HCT116 (cell line): ENCODE data around the gene CTSZ. TPM values are rescaled to one million over a fixed set of nuclear protein-coding genes. Genes with fewer than 3 reads are reported as not detected.

Source experiments
- ATAC-seq: fragments of 200-7000 bp; cut with Tn5 transposase; 2 replicates; pipeline ENCODE4 v1.9.1; 2020; ENCODE audit warnings: mild to moderate bottlenecking, moderate library complexity
- BruUV-seq: library from RNA; stranded (reverse); fragments of 400-500 nt; replicated peaks from 2 replicates; lab custom pipeline; 2021; lab: Mats Ljungman, UMichigan
- CTCF ChIA-PET: fragments of 300-600 bp; sonication (Branson Sonifier 250); formaldehyde crosslinking; loops from one replicate; lab custom pipeline; 2021; ENCODE audit warnings: antibody characterized with exemption; lab: Charles Lee
- POLR2A ChIA-PET: fragments of 300-600, 350-600 bp; sonication (Branson Sonifier 250); formaldehyde crosslinking; loops from one replicate; lab custom pipeline; 2021; ENCODE audit warnings: antibody characterized with exemption; lab: Charles Lee
- RAD21 ChIA-PET, 2 experiments: fragments of 300-600 bp; sonication (Branson Sonifier 250); formaldehyde crosslinking; loops; one replicate each; lab custom pipeline; 2023; ENCODE audit warnings: low total read pairs in 2 of 2; ENCODE audit not compliant: uncharacterized antibody in 2 of 2, unreplicated experiment in 2 of 2, low non-redundant PET in 1 of 2; lab: Charles Lee
- DNase-seq: peaks from one replicate; pipeline ENCODE4 v3.0.0-alpha.2; 2010; ENCODE audit warnings: low read depth, low spot score
- H2AFZ ChIP-seq: fragments of 200-600 bp; shearing (Covaris generic), sonication (generic); 2 replicates; pipeline ENCODE4 v1.6.1; 2017; ENCODE audit warnings: low read depth, mixed run types, mixed read lengths, antibody characterized with exemption, low read length; ENCODE audit not compliant: poor library complexity, severe bottlenecking
- H3K27ac ChIP-seq: 2 replicates; pipeline ENCODE4 v1.5.1; 2012; ENCODE audit warnings: low read depth, low read length
- H3K27me3 ChIP-seq: fragments of 200-600 bp; sonication (generic); 2 replicates; pipeline ENCODE4 v1.6.1; 2016; ENCODE audit warnings: mixed run types, low read length, mixed read lengths; ENCODE audit not compliant: insufficient read depth
- H3K36me3 ChIP-seq, 2 experiments: fragments of 200-500 bp in 1 of 2; fragments of 200-600 bp in 1 of 2; sonication (Bioruptor generic) in 1 of 2; sonication (generic) in 1 of 2; 2 replicates each; pipeline versions ENCODE4 v1.5.1 to v1.6.1; 2014 to 2016; ENCODE audit warnings: low read length in 2 of 2, inconsistent platforms in 1 of 2, mixed read lengths in 1 of 2, mixed run types in 1 of 2; ENCODE audit not compliant: insufficient read depth in 2 of 2, control insufficient read depth in 1 of 2
- H3K4me1 ChIP-seq, 2 experiments: fragments of 200-600 bp in 1 of 2; sonication (generic) in 1 of 2; 2 replicates each; pipeline versions ENCODE4 v1.5.1 to v1.6.1; 2012 to 2017; ENCODE audit warnings: low read length in 2 of 2, inconsistent platforms in 1 of 2, mild to moderate bottlenecking in 1 of 2, mixed read lengths in 1 of 2, mixed run types in 1 of 2, moderate library complexity in 1 of 2; ENCODE audit not compliant: insufficient read depth in 2 of 2, control insufficient read depth in 1 of 2
- H3K4me2 ChIP-seq: fragments of 200-600 bp; sonication (generic); 2 replicates; pipeline ENCODE4 v1.6.1; 2017; ENCODE audit warnings: mixed run types, low read length, mixed read lengths
- H3K4me3 ChIP-seq, 2 experiments: fragments of 200-600 bp in 1 of 2; sonication (generic) in 1 of 2; replicated peaks in 1 of 2; 2 replicates each; pipeline ENCODE4 v1.5.1; 2011 to 2016; ENCODE audit warnings: low read length in 2 of 2, control low read depth in 1 of 2, low read depth in 1 of 2, mild to moderate bottlenecking in 1 of 2, mixed read lengths in 1 of 2, mixed run types in 1 of 2
- H3K79me2 ChIP-seq: fragments of 200-600 bp; sonication (generic); 2 replicates; pipeline ENCODE4 v1.6.1; 2017; ENCODE audit warnings: mild to moderate bottlenecking, mixed run types, low read length, moderate library complexity, mixed read lengths; ENCODE audit not compliant: insufficient read depth
- H3K9ac ChIP-seq: fragments of 200-600 bp; sonication (generic); 2 replicates; pipeline ENCODE4 v1.6.1; 2016; ENCODE audit warnings: low read length, mixed read lengths
- H3K9me2 ChIP-seq: fragments of 200-600 bp; sonication (generic), shearing (Covaris generic); 2 replicates; pipeline ENCODE4 v1.6.1; 2017; ENCODE audit warnings: mixed run types, mild to moderate bottlenecking, moderate library complexity; ENCODE audit not compliant: insufficient read depth
- H3K9me3 ChIP-seq, 2 experiments: fragments of 200-500 bp in 1 of 2; fragments of 200-600 bp in 1 of 2; sonication (Bioruptor generic) in 1 of 2; sonication (generic) in 1 of 2; 2 replicates each; pipeline ENCODE4 v1.6.1; 2014 to 2017; ENCODE audit warnings: low read length in 2 of 2, mixed read lengths in 2 of 2, inconsistent platforms in 1 of 2, low read depth in 1 of 2, mild to moderate bottlenecking in 1 of 2, mixed run types in 1 of 2, moderate library complexity in 1 of 2; ENCODE audit not compliant: control insufficient read depth in 1 of 2, insufficient read depth in 1 of 2
- H4K20me1 ChIP-seq: fragments of 200-600 bp; sonication (generic), shearing (Covaris generic); 2 replicates; pipeline ENCODE4 v1.6.1; 2017; ENCODE audit warnings: mixed run types, mild to moderate bottlenecking, moderate library complexity; ENCODE audit not compliant: insufficient read depth
- ATF3 ChIP-seq: IDR thresholded peaks from 2 replicates; pipeline ENCODE4 v1.6.1; 2012
- CEBPB ChIP-seq: IDR thresholded peaks from 2 replicates; pipeline ENCODE4 v1.6.1; 2012; ENCODE audit warnings: low read depth
- CTCF ChIP-seq, 3 experiments: fragments of 200-600 bp in 1 of 3; sonication (generic) in 1 of 3; IDR thresholded peaks in 2 of 3; conservative IDR thresholded peaks in 1 of 3; 2 replicates each; pipeline ENCODE4 v1.5.1; 2012 to 2017; ENCODE audit warnings: low read depth in 2 of 3, low read length in 2 of 3, antibody characterized with exemption in 1 of 3, borderline replicate concordance in 1 of 3, control low read depth in 1 of 3, mild to moderate bottlenecking in 1 of 3, mixed read lengths in 1 of 3, mixed run types in 1 of 3, moderate library complexity in 1 of 3; ENCODE audit not compliant: insufficient read depth in 1 of 3
- EGR1 ChIP-seq: IDR thresholded peaks from 2 replicates; pipeline ENCODE4 v1.6.1; 2012; ENCODE audit warnings: low read depth
- ELF1 ChIP-seq: IDR thresholded peaks from 2 replicates; pipeline ENCODE4 v1.6.1; 2012; ENCODE audit warnings: low read depth, borderline replicate concordance
- JUND ChIP-seq: IDR thresholded peaks from 2 replicates; pipeline ENCODE4 v1.6.1; 2012
- POLR2A ChIP-seq: IDR thresholded peaks from 2 replicates; pipeline ENCODE4 v1.7.0; 2011; ENCODE audit warnings: borderline replicate concordance; ENCODE audit not compliant: insufficient read depth, insufficient read length; ENCODE audit errors: extremely low read depth
- RAD21 ChIP-seq: IDR thresholded peaks from 2 replicates; pipeline ENCODE4 v1.6.1; 2012; ENCODE audit warnings: low read depth, mild to moderate bottlenecking
- REST ChIP-seq: IDR thresholded peaks from 2 replicates; pipeline ENCODE4 v1.6.1; 2012; ENCODE audit warnings: low read depth
- SIN3A ChIP-seq: IDR thresholded peaks from 2 replicates; pipeline ENCODE4 v1.6.1; 2012; ENCODE audit warnings: low read depth
- YY1 ChIP-seq: IDR thresholded peaks from 2 replicates; pipeline ENCODE4 v1.6.1; 2011; ENCODE audit warnings: low read length, low read depth, moderate library complexity, mild to moderate bottlenecking; ENCODE audit not compliant: insufficient replicate concordance; ENCODE audit errors: extremely low read depth
- ZBTB33 ChIP-seq: IDR thresholded peaks from 2 replicates; pipeline ENCODE4 v1.6.1; 2011; ENCODE audit warnings: mild to moderate bottlenecking, low read length, moderate library complexity; ENCODE audit not compliant: insufficient replicate concordance; ENCODE audit errors: extremely low read depth
- ZFX ChIP-seq: fragments of 450-650 bp; IDR thresholded peaks from 2 replicates; pipeline ENCODE4 v1.6.1; 2017
- ZNF274 ChIP-seq: fragments of 200-500 bp; sonication (Bioruptor generic); IDR thresholded peaks from 2 replicates; pipeline ENCODE4 v1.6.1; 2014; ENCODE audit warnings: mild to moderate bottlenecking, low read depth, low read length, inconsistent platforms
- intact Hi-C: fragments of 100-400 bp; cut with micrococcal nuclease; formaldehyde crosslinking; loops from 2 replicates; pipeline ENCODE4 v1.10.0; 2022
- total RNA-seq: library from RNA; stranded (reverse); gene quantifications from one replicate; pipeline ENCODE4 v1.2.1, GENCODE V29; 2021; ENCODE audit not compliant: unreplicated experiment

Gene CTSZ
- total RNA-seq, 1 experiment from 2014 or later: 100 TPM

GRCh38 chr20:58988565-58988882, 18.5 kb downstream of the CTSZ start:
- H2AFZ ChIP-seq: no peak overlapping the region
- intact Hi-C loops: loop anchor here (10.0 kb wide), 1 partner anchor 84 kb away; no protein-coding TSS in a partner anchor
- no peak for TF ChIP-seq CTCF (IDR thresholded peaks at IDR 0.05 in 2 of 3, conservative IDR thresholded peaks at IDR 0.05 in 1 of 3; ENCODE audit: borderline replicate concordance in 1 of 3, insufficient read depth in 1 of 3, low read depth in 2 of 3, low read length in 2 of 3)
- no peak for TF ChIP-seq CEBPB
- no peak for TF ChIP-seq ZBTB33
- no peak for TF ChIP-seq POLR2A
- no peak for TF ChIP-seq RAD21
- TF ChIP-seq JUND: no peak
- TF ChIP-seq ATF3: no peak
- TF ChIP-seq YY1: no peak
- TF ChIP-seq SIN3A: no peak
- no peak for TF ChIP-seq REST
- TF ChIP-seq ZFX: no peak
- no peak for TF ChIP-seq EGR1
- no peak for TF ChIP-seq ZNF274
- TF ChIP-seq ELF1: no peak
- H3K36me3 ChIP-seq: peaks cover 59 to 71% of the 10 kb centered on the region in 2 experiments
- ATAC-seq: no peak
- no peak overlapping the region for H3K4me3 ChIP-seq
- DNase-seq: no peak
- no peak overlapping the region for H3K27ac ChIP-seq
- H3K4me1 ChIP-seq: no peaks in the 10 kb centered on the region
- no peak overlapping the region for H3K4me2 ChIP-seq
- ChIA-PET RAD21 (no interaction called here), POLR2A (no interaction called here), CTCF (no interaction called here)
- H3K27me3 ChIP-seq: no peaks in the 10 kb centered on the region
- no peaks in the 10 kb centered on the region for H3K9me3 ChIP-seq
- no peak overlapping the region for H3K9ac ChIP-seq
- peaks cover 60% of the 10 kb centered on the region for H3K79me2 ChIP-seq
- H4K20me1 ChIP-seq: no peaks in the 10 kb centered on the region
- H3K9me2 ChIP-seq: no peaks in the 10 kb centered on the region
- BruUV-seq: no TSS peak
